ENCODE data around the gene ALG6. TPM values are rescaled to one million over a fixed set of nuclear protein-coding genes. Genes with fewer than 3 reads are reported as not detected.

Gene ALG6
- total RNA-seq, 2 experiments from 2014 or later, result 10.6 to 11.2 TPM

DNA sequence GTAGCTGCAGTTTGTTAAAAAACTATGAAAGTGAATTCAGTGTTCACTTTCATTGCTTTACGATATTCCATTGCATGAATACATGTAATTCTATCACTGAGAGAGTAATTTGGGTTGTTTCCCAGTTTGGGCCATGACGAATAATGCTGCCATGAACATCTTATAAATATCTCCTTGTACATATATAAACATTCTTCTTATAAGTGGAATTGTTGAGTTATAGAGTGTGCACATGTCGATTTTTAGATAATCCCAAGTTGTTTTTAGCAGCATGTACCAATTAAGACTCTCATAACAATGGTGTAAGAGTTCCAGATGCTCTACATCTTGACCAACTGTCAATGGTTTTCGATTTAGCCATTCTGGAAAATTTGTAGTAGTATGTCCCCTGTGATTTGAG is 40.9 kb downstream of the ALG6 start:
- TF ChIP-seq, protein P1, sequence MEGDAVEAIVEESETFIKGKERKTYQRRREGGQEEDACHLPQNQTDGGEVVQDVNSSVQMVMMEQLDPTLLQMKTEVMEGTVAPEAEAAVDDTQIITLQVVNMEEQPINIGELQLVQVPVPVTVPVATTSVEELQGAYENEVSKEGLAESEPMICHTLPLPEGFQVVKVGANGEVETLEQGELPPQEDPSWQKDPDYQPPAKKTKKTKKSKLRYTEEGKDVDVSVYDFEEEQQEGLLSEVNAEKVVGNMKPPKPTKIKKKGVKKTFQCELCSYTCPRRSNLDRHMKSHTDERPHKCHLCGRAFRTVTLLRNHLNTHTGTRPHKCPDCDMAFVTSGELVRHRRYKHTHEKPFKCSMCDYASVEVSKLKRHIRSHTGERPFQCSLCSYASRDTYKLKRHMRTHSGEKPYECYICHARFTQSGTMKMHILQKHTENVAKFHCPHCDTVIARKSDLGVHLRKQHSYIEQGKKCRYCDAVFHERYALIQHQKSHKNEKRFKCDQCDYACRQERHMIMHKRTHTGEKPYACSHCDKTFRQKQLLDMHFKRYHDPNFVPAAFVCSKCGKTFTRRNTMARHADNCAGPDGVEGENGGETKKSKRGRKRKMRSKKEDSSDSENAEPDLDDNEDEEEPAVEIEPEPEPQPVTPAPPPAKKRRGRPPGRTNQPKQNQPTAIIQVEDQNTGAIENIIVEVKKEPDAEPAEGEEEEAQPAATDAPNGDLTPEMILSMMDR (IDR thresholded peaks at IDR 0.05), result no peak
- no peak overlapping the region for H3K27ac Mint-ChIP-seq
- ATAC-seq (ENCODE audit: poor library complexity) (no peak), DNase-seq (no peak)
- ChIA-PET CTCF (no interaction called here), POLR2A (interaction anchor here (0.6 kb wide), 1 partner anchor 1269 kb away, joined by 5 read pairs; no protein-coding TSS in a partner anchor)
- H3K36me3 Mint-ChIP-seq (ENCODE audit: low read depth), result peaks cover 78% of the 10 kb centered on the region
- H3K4me1 Mint-ChIP-seq (ENCODE audit: low read depth), result peaks cover 3% of the 10 kb centered on the region
- Histone ChIP-seq H3K4me1 (ENCODE audit: insufficient read depth, low read length) (no peaks in the 10 kb centered on the region), H3K36me3 (ENCODE audit: insufficient read depth, low read length) (peaks cover 27% of the 10 kb centered on the region), H3K27me3 (ENCODE audit: control insufficient read depth in 1 of 2, insufficient read depth in 2 of 2, low read length in 2 of 2) (no peaks in the 10 kb centered on the region), H3K27ac (ENCODE audit: low read depth in 1 of 2, low read length in 2 of 2) (no peak overlapping the region), H3K4me3 (ENCODE audit: low read length) (no peak overlapping the region), H3K9me3 (ENCODE audit: control insufficient read depth in 1 of 2, insufficient read depth in 1 of 2, low read length in 2 of 2) (no peaks in the 10 kb centered on the region)
- no peaks in the 10 kb centered on the region for H3K9me3 Mint-ChIP-seq
- H3K27me3 Mint-ChIP-seq, result no peaks in the 10 kb centered on the region
- intact Hi-C loops (cut with DNase I, micrococcal nuclease), result no loop called here
- no peak overlapping the region for H3K4me3 Mint-ChIP-seq

DNA sequence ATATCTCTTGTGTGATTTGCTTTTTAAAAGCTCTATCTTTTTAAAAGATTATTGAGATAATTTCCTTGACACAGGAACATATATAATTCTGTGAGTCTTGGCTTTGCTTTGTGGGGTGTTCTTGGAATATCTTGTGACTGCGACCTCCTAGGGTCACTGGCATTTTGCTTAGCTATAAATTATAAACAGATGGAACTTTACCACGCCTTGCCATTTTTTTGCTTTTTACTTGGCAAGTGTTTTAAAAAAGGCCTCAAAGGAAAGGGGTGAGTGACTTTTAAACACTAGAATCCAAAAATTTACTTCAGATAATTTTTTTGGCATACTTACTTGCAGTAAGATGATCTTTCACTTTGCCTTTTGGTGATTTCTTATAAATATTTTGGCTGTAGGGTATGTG is 43.6 kb downstream of the ALG6 start:
- TF ChIP-seq, protein P1 (IDR thresholded peaks at IDR 0.05), result no peak
- Mint-ChIP-seq H3K4me1 (ENCODE audit: low read depth) (no peaks in the 10 kb centered on the region), H3K36me3 (ENCODE audit: low read depth) (peaks cover 74% of the 10 kb centered on the region), H3K27ac (no peak overlapping the region), H3K27me3 (no peaks in the 10 kb centered on the region), H3K4me3 (no peak overlapping the region), H3K9me3 (no peaks in the 10 kb centered on the region)
- DNase-seq (no peak), ATAC-seq (ENCODE audit: poor library complexity) (no peak)
- ChIA-PET POLR2A (no interaction called here), CTCF (no interaction called here)
- no peaks in the 10 kb centered on the region for H3K9me3 ChIP-seq (ENCODE audit: control insufficient read depth in 1 of 2, insufficient read depth in 1 of 2, low read length in 2 of 2)
- no peaks in the 10 kb centered on the region for H3K27me3 ChIP-seq (ENCODE audit: control insufficient read depth in 1 of 2, insufficient read depth in 2 of 2, low read length in 2 of 2)
- no peak overlapping the region for H3K27ac ChIP-seq (ENCODE audit: low read depth in 1 of 2, low read length in 2 of 2)
- H3K4me1 ChIP-seq (ENCODE audit: insufficient read depth, low read length), result no peaks in the 10 kb centered on the region
- H3K4me3 ChIP-seq (ENCODE audit: low read length), result no peak overlapping the region
- intact Hi-C loops (cut with DNase I, micrococcal nuclease), result no loop called here
- H3K36me3 ChIP-seq (ENCODE audit: insufficient read depth, low read length), result peaks cover 25% of the 10 kb centered on the region

DNA sequence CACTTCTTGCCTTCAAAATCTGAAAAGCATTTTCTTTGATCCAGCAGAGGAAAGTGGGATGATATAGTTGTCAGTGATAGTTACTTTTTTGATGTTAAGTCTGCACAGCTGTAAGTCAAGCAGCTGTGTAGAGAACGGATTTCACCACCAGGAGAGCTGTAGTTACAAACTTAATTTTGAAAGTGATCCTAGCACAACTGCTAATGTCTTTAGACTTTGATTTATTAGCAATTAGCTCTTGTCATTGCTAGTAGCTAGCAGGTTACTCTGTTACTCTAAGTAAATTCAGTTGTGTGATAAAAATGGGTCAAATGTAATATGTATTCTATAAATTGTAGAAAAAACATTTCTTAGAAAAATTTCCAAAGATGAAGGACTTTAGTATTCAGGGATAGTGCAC is 46.0 kb downstream of the ALG6 start:
- no peak for DNase-seq
- H3K9me3 Mint-ChIP-seq, result no peaks in the 10 kb centered on the region
- H3K27me3 Mint-ChIP-seq, result no peaks in the 10 kb centered on the region
- POLR2A ChIA-PET, result no interaction called here
- intact Hi-C loops (cut with DNase I, micrococcal nuclease), result no loop called here
- no peak overlapping the region for H3K27ac ChIP-seq (ENCODE audit: low read depth in 1 of 2, low read length in 2 of 2)
- H3K4me1 Mint-ChIP-seq (ENCODE audit: low read depth), result no peaks in the 10 kb centered on the region
- H3K36me3 Mint-ChIP-seq (ENCODE audit: low read depth), result peaks cover 72% of the 10 kb centered on the region
- no peaks in the 10 kb centered on the region for H3K9me3 ChIP-seq (ENCODE audit: control insufficient read depth in 1 of 2, insufficient read depth in 1 of 2, low read length in 2 of 2)
- H3K4me3 ChIP-seq (ENCODE audit: low read length), result no peak overlapping the region
- no peaks in the 10 kb centered on the region for H3K4me1 ChIP-seq (ENCODE audit: insufficient read depth, low read length)
- H3K36me3 ChIP-seq (ENCODE audit: insufficient read depth, low read length), result peaks cover 16% of the 10 kb centered on the region
- H3K27me3 ChIP-seq (ENCODE audit: control insufficient read depth in 1 of 2, insufficient read depth in 2 of 2, low read length in 2 of 2), result no peaks in the 10 kb centered on the region
- no peak for ATAC-seq (ENCODE audit: poor library complexity)
- TF ChIP-seq, protein P1 (IDR thresholded peaks at IDR 0.05), result no peak
- H3K27ac Mint-ChIP-seq, result no peak overlapping the region
- H3K4me3 Mint-ChIP-seq, result no peak overlapping the region
- CTCF ChIA-PET, result no interaction called here

Measured in CD4-positive, alpha-beta T cell (primary cell).